ENCODE measurements around the gene SLC5A10.

SLC5A10 gene

GRCh38 chr17:19012171-19013080 is 60.5 kb downstream of the SLC5A10 start:
- H3K27ac ChIP-seq: no peak overlapping the region

GRCh38 chr17:19013226-19013625 is 61.3 kb downstream of the SLC5A10 start:
- no peak for TF ChIP-seq ZFX (IDR thresholded peaks at IDR 0.05; ENCODE audit: borderline replicate concordance)
- no peak for TF ChIP-seq CTCF (IDR thresholded peaks at IDR 0.05)
- H3K27ac ChIP-seq: no peak overlapping the region

More at GRCh38 chr17:19012171-19013080, 60.5 kb downstream of the SLC5A10 start:
- no peak for TF ChIP-seq CTCF (IDR thresholded peaks at IDR 0.05)
- TF ChIP-seq ZFX (IDR thresholded peaks at IDR 0.05; ENCODE audit: borderline replicate concordance): no peak

- no peak overlapping the region for H3K27ac ChIP-seq
- TF ChIP-seq ZFX (IDR thresholded peaks at IDR 0.05; ENCODE audit: borderline replicate concordance) (no peak), CTCF (IDR thresholded peaks at IDR 0.05) (no peak)
Measured at GRCh38 chr17:19013806-19014627, 62.1 kb downstream of the SLC5A10 start.

- no peak overlapping the region for H3K27ac ChIP-seq
- TF ChIP-seq ZFX (IDR thresholded peaks at IDR 0.05; ENCODE audit: borderline replicate concordance) (no peak), CTCF (IDR thresholded peaks at IDR 0.05) (no peak)
Measured at GRCh38 chr17:19014628-19015215, 62.8 kb downstream of the SLC5A10 start.

- no peak for TF ChIP-seq ZFX (IDR thresholded peaks at IDR 0.05; ENCODE audit: borderline replicate concordance)
- TF ChIP-seq CTCF (IDR thresholded peaks at IDR 0.05): no peak
- no peak overlapping the region for H3K27ac ChIP-seq
Measured at GRCh38 chr17:19015428-19015827, 63.5 kb downstream of the SLC5A10 start.

GRCh38 chr17:19016297-19016696 is 64.3 kb downstream of the SLC5A10 start:
- H3K27ac ChIP-seq: no peak overlapping the region
- TF ChIP-seq CTCF (IDR thresholded peaks at IDR 0.05) (no peak), ZFX (IDR thresholded peaks at IDR 0.05; ENCODE audit: borderline replicate concordance) (no peak)
